HepG2 (cell line): ENCODE measurements around the gene IFNG-AS1.

Experiments
- AFF4 ChIP-seq: sonication (generic); formaldehyde crosslinking; IDR thresholded peaks from 2 replicates; pipeline ENCODE4 v1.4.0; 2020; ENCODE audit warnings: missing genetic modification reagents
- CTCF ChIP-seq: sonication (generic); formaldehyde crosslinking; IDR thresholded peaks from 2 replicates; pipeline ENCODE4 v1.5.0; 2020; ENCODE audit warnings: mild to moderate bottlenecking, missing genetic modification reagents, moderate library complexity
- E2F5 ChIP-seq: sonication (generic); formaldehyde crosslinking; conservative IDR thresholded peaks from 2 replicates; pipeline ENCODE4 v1.4.0; 2020; ENCODE audit warnings: missing genetic modification reagents
- GMEB1 ChIP-seq: sonication (generic); formaldehyde crosslinking; IDR thresholded peaks from 2 replicates; pipeline ENCODE4 v1.5.1; 2020; ENCODE audit warnings: missing genetic modification reagents, mild to moderate bottlenecking, borderline replicate concordance
- POLR2A ChIP-seq, 2 experiments: IDR thresholded peaks; 2 replicates each; pipeline ENCODE4 v1.6.1; 2011; ENCODE audit warnings: low read depth in 2 of 2, low read length in 2 of 2, mild to moderate bottlenecking in 1 of 2, moderate library complexity in 1 of 2; ENCODE audit not compliant: insufficient read depth in 1 of 2
- POLR2AphosphoS5 ChIP-seq: IDR thresholded peaks from 2 replicates; pipeline ENCODE4 v1.6.1; 2012; ENCODE audit warnings: low read depth, low read length
- SMARCE1 ChIP-seq: fragments of 450-650 bp; IDR thresholded peaks from 2 replicates; pipeline ENCODE4 v1.6.1; 2017; ENCODE audit warnings: borderline replicate concordance
- ZNF138 ChIP-seq: sonication (generic); formaldehyde crosslinking; IDR thresholded peaks from 2 replicates; pipeline ENCODE4 v1.5.0; 2020; ENCODE audit warnings: mild to moderate bottlenecking, low read depth, missing genetic modification reagents
- ZNF546 ChIP-seq: sonication (generic); formaldehyde crosslinking; conservative IDR thresholded peaks from 2 replicates; pipeline ENCODE4 v1.8.1; 2023; ENCODE audit warnings: mild to moderate bottlenecking, missing genetic modification reagents

- no peak for TF ChIP-seq AFF4 (CRISPR knock-in tag)
- TF ChIP-seq POLR2A (IDR thresholded peaks at IDR 0.05; ENCODE audit: insufficient read depth in 1 of 2, low read depth in 2 of 2, low read length in 2 of 2): no peak
- no peak for TF ChIP-seq ZNF138 (CRISPR knock-in tag)
- no peak for TF ChIP-seq GMEB1
- no peak for TF ChIP-seq E2F5 (CRISPR knock-in tag)
- no peak for TF ChIP-seq CTCF (CRISPR knock-in tag)
- TF ChIP-seq ZNF546 (CRISPR knock-in tag): no peak
- no peak for TF ChIP-seq SMARCE1
- no peak for TF ChIP-seq POLR2AphosphoS5
Observed at GRCh38 chr12:68038650-68039049, 49.4 kb downstream of the IFNG-AS1 start.
